ENCODE data around the gene EBF4.

EBF4 gene

GRCh38 chr20:2745060-2745910 lies 52.7 kb downstream of the EBF4 start:
- DNase-seq (ENCODE audit: low read depth): no peak

- DNase-seq (ENCODE audit: low read depth): no peak
Observed at GRCh38 chr20:2745936-2746635, 53.5 kb downstream of the EBF4 start.

GRCh38 chr20:2746636-2747265 lies 54.2 kb downstream of the EBF4 start:
- no peak for DNase-seq (ENCODE audit: low read depth)

GRCh38 chr20:2747676-2748235 lies 55.2 kb downstream of the EBF4 start:
- no peak for DNase-seq (ENCODE audit: low read depth)

- DNase-seq (ENCODE audit: low read depth): no peak
Observed at GRCh38 chr20:2748551-2749342, 56.2 kb downstream of the EBF4 start.

GRCh38 chr20:2749343-2749950 lies 56.9 kb downstream of the EBF4 start:
- DNase-seq (ENCODE audit: low read depth): no peak

GRCh38 chr20:2749951-2750490 lies 57.4 kb downstream of the EBF4 start:
- no peak for DNase-seq (ENCODE audit: low read depth)

- no peak for DNase-seq (ENCODE audit: low read depth)
Observed at GRCh38 chr20:2750491-2751251, 58.1 kb downstream of the EBF4 start.

- no peak for DNase-seq (ENCODE audit: low read depth)
Observed at GRCh38 chr20:2751347-2751877, 58.8 kb downstream of the EBF4 start.

- no peak for DNase-seq (ENCODE audit: low read depth)
Observed at GRCh38 chr20:2751878-2752566, 59.4 kb downstream of the EBF4 start.

GRCh38 chr20:2752567-2753460 lies 60.2 kb downstream of the EBF4 start:
- DNase-seq (ENCODE audit: low read depth): no peak

- DNase-seq (ENCODE audit: low read depth): no peak
Observed at GRCh38 chr20:2753461-2754040, 61.0 kb downstream of the EBF4 start.

- DNase-seq (ENCODE audit: low read depth): no peak
Observed at GRCh38 chr20:2754424-2754823, 61.8 kb downstream of the EBF4 start.

GRCh38 chr20:2755451-2756055 lies 63.0 kb downstream of the EBF4 start:
- no peak for DNase-seq (ENCODE audit: low read depth)

- DNase-seq (ENCODE audit: low read depth): no peak
Observed at GRCh38 chr20:2756056-2756611, 63.6 kb downstream of the EBF4 start.

- DNase-seq (ENCODE audit: low read depth): no peak
Observed at GRCh38 chr20:2757001-2757400, 64.4 kb downstream of the EBF4 start.

GRCh38 chr20:2757969-2758368 lies 65.4 kb downstream of the EBF4 start:
- no peak for DNase-seq (ENCODE audit: low read depth)
